ENCODE data around the gene IARS1. TPM values are rescaled to one million over a fixed set of nuclear protein-coding genes. Genes with fewer than 3 reads are reported as not detected.

IARS1 gene
- total RNA-seq, 3 donors from 2014 or later (not counting 1 experiment from before 2014, with no cell fraction given) = 50.8 to 70.8 (median 66.2) TPM

GRCh38 chr9:92333282-92333634 is 39.8 kb upstream of the IARS1 start:
- Histone ChIP-seq H3K4me1 (ENCODE audit: control insufficient read depth, insufficient read depth, low read length) (no peaks in the 10 kb centered on the region), H3K36me3 (ENCODE audit: control insufficient read depth, insufficient read depth, low read length) (peaks cover 3% of the 10 kb centered on the region), H3K4me3 (ENCODE audit: low read length) (no peak overlapping the region), H3K27ac (ENCODE audit: low read length) (no peak overlapping the region), H3K27me3 (ENCODE audit: control insufficient read depth, insufficient read depth, low read length) (no peaks in the 10 kb centered on the region), H3K9me3 (ENCODE audit: control insufficient read depth, insufficient read depth, low read length) (no peaks in the 10 kb centered on the region)
- intact Hi-C loops (cut with micrococcal nuclease) = no loop called here
- 98% methylated on average over 2 of the region's 2 CpGs for WGBS (ENCODE audit: insufficient coverage)
- Mint-ChIP-seq H3K36me3 (no peaks in the 10 kb centered on the region), H3K27ac (no peak overlapping the region), H3K9me3 (no peaks in the 10 kb centered on the region), H3K27me3 (ENCODE audit: low read depth in 2 of 2) (no peaks in the 10 kb centered on the region), H3K4me3 (no peak overlapping the region), H3K4me1 (no peaks in the 10 kb centered on the region)
- ATAC-seq (no peak), DNase-seq (no peak)
- no peak for TF ChIP-seq CTCF (IDR thresholded peaks at IDR 0.05)

DNA sequence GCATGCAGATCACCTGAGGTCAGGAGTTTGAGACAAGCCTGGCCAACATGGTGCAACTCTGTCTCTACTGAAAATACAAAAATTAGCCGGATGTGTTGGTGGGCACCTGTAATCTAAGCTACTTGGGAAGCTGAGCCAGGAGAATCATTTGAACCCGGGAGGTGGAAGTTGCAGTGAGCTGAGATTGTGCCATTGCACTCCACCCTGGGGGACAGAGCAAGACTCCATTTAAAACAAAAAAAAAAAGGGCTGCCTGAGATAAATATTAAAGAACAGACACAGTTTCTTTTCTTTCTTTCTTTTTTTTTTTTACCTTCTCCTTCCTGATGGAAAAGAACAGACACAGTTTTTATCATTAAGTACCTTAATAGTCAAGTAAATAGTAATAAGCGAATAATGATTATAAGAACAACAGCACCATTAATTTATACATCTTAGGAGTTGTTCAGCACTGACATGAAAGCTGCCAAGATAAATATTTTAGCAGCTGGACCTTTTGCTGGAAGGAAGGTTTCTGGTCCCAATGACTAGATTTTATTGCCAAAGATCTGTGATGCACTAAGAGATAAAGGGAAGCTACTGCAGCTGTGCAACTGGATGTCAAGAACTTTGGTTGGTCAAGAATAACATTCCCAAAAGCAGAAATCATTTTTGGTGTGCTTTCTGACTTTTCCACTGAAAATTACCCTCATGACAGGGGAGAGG is 39.2 kb upstream of the IARS1 start:
- Histone ChIP-seq H3K36me3 (ENCODE audit: control insufficient read depth, insufficient read depth, low read length) (peaks cover 3% of the 10 kb centered on the region), H3K4me1 (ENCODE audit: control insufficient read depth, insufficient read depth, low read length) (no peaks in the 10 kb centered on the region), H3K4me3 (ENCODE audit: low read length) (no peak overlapping the region), H3K27ac (ENCODE audit: low read length) (no peak overlapping the region), H3K9me3 (ENCODE audit: control insufficient read depth, insufficient read depth, low read length) (no peaks in the 10 kb centered on the region), H3K27me3 (ENCODE audit: control insufficient read depth, insufficient read depth, low read length) (no peaks in the 10 kb centered on the region)
- Mint-ChIP-seq H3K36me3 (no peaks in the 10 kb centered on the region), H3K27me3 (ENCODE audit: low read depth in 2 of 2) (no peaks in the 10 kb centered on the region), H3K27ac (no peak overlapping the region), H3K4me1 (no peaks in the 10 kb centered on the region), H3K4me3 (no peak overlapping the region), H3K9me3 (no peaks in the 10 kb centered on the region)
- 98% methylated on average over 2 of the region's 3 CpGs for WGBS (ENCODE audit: insufficient coverage)
- intact Hi-C loops (cut with micrococcal nuclease) = no loop called here
- ATAC-seq (no peak), DNase-seq (no peak)
- no peak for TF ChIP-seq CTCF (IDR thresholded peaks at IDR 0.05)

- Mint-ChIP-seq H3K9me3 (no peaks in the 10 kb centered on the region), H3K36me3 (no peaks in the 10 kb centered on the region), H3K4me1 (peaks cover 31 to 33% of the 10 kb centered on the region in 2 donors), H3K27me3 (ENCODE audit: low read depth in 2 of 2) (no peaks in the 10 kb centered on the region), H3K27ac (no peak overlapping the region), H3K4me3 (peak overlapping the region; percentile 29)
- Histone ChIP-seq H3K27ac (ENCODE audit: low read length) (no peak overlapping the region), H3K36me3 (ENCODE audit: control insufficient read depth, insufficient read depth, low read length) (no peaks in the 10 kb centered on the region), H3K27me3 (ENCODE audit: control insufficient read depth, insufficient read depth, low read length) (no peaks in the 10 kb centered on the region), H3K4me1 (ENCODE audit: control insufficient read depth, insufficient read depth, low read length) (peaks cover 4% of the 10 kb centered on the region), H3K9me3 (ENCODE audit: control insufficient read depth, insufficient read depth, low read length) (no peaks in the 10 kb centered on the region), H3K4me3 (ENCODE audit: low read length) (no peak overlapping the region)
- ATAC-seq = no peak
- intact Hi-C loops (cut with micrococcal nuclease) = loop anchor here (5.0 kb wide), 1 partner anchor 114 kb away; no protein-coding TSS in a partner anchor
- WGBS (ENCODE audit: insufficient coverage) = 86% methylated on average over 1 of the region's 2 CpGs
- DNase-seq = peak in 1 of 2 donors; percentile 10
- no peak for TF ChIP-seq CTCF (IDR thresholded peaks at IDR 0.05)
Observed at GRCh38 chr9:92328225-92328624, 34.7 kb upstream of the IARS1 start.

Measured in natural killer cell (primary cell).